GM10248 (cell line): ENCODE measurements around the gene IFI35.
"Not testable (repeated sequence)": the region's sequence is repeated elsewhere in the genome, so short reads cannot be mapped to it uniquely, and the experiment has no call there.

Experiments used
- CTCF ChIA-PET: fragments of 300-600 bp; sonication (Branson Sonifier 250); formaldehyde crosslinking; extraction: SDS; loops from one replicate; lab custom pipeline; 2021; ENCODE audit warnings: antibody characterized with exemption; lab: Yijun Ruan, JAX
- POLR2A ChIA-PET: fragments of 350-650 bp; sonication (Branson Sonifier 250); formaldehyde crosslinking; extraction: SDS; loops from one replicate; lab custom pipeline; 2020; ENCODE audit warnings: antibody characterized with exemption; lab: Yijun Ruan, JAX
- DNase-seq: peaks from one replicate; pipeline ENCODE4 v3.0.0; 2012; ENCODE audit errors: extremely low spot score
- CTCF ChIP-seq: IDR thresholded peaks from 2 replicates; pipeline ENCODE4 v1.5.1; 2012; ENCODE audit warnings: mild to moderate bottlenecking, low read depth; ENCODE audit errors: extremely low read depth, missing control alignments, control extremely low read depth

Gene IFI35

GRCh38 chr17:42975265-42975664, 31.3 kb upstream of the IFI35 start:
- CTCF ChIA-PET = interaction anchor here (1.3 kb wide), 1 partner anchor 38 kb away, joined by 3 read pairs; no protein-coding TSS in a partner anchor
- POLR2A ChIA-PET = no interaction called here
- DNase-seq = no peak
- no peak for TF ChIP-seq CTCF

- CTCF ChIA-PET = interaction anchor here (0.8 to 1.3 kb wide), 3 partner anchors 22 to 398 kb away, joined by 3 to 4 read pairs (median 3); partner anchors contain the start of genes PSMC3IP and RPL27
- DNase-seq, POLR2A ChIA-PET: not testable (repeated sequence)
Observed at GRCh38 chr17:42975701-42976100, 30.9 kb upstream of the IFI35 start.

GRCh38 chr17:42979511-42980273, 26.9 kb upstream of the IFI35 start, which contains the start of gene PTGES3L:
Gene PTGES3L (minus strand): TSS chr17:42980080. CDS start chr17:42980053, 27 bp downstream.
- peak; percentile 78 for DNase-seq
- CTCF ChIA-PET = interaction anchor here (0.9 to 3.6 kb wide), 5 partner anchors 11 to 216 kb away, joined by 3 to 12 read pairs (median 4); partner anchors contain the start of gene RPL27
- POLR2A ChIA-PET = interaction anchor here (1.0 kb wide), 1 partner anchor 388 kb away, joined by 3 read pairs; no protein-coding TSS in a partner anchor
- no peak for TF ChIP-seq CTCF

GRCh38 chr17:42980274-42980765, 26.3 kb upstream of the IFI35 start, which contains the start of gene RUNDC1:
Gene RUNDC1 (plus strand): TSS chr17:42980565. CDS start chr17:42980577, 12 bp downstream.
- ChIA-PET CTCF (interaction anchor here (0.9 to 3.6 kb wide), 7 partner anchors 12 to 217 kb away, joined by 3 to 12 read pairs (median 4); partner anchors contain the start of gene RPL27), POLR2A (interaction anchor here (1.6 kb wide), 1 partner anchor 18 kb away, joined by 8 read pairs; the partner anchor contains the start of gene RPL27)
- no peak for TF ChIP-seq CTCF
- DNase-seq = peak; percentile 95

- peak; percentile 32 for TF ChIP-seq CTCF
- peak; percentile 78 for DNase-seq
- ChIA-PET POLR2A (interaction anchor here (1.6 kb wide), 1 partner anchor 17 kb away, joined by 8 read pairs; the partner anchor contains the start of gene RPL27), CTCF (interaction anchor here (0.9 to 3.6 kb wide), 3 partner anchors 12 to 17 kb away, joined by 3 to 12 read pairs (median 9); partner anchors contain the start of gene RPL27)
Observed at GRCh38 chr17:42980766-42981397, 25.7 kb upstream of the IFI35 start.

GRCh38 chr17:42982266-42982665, 24.3 kb upstream of the IFI35 start:
- no peak for DNase-seq
- no peak for TF ChIP-seq CTCF
- ChIA-PET CTCF (interaction anchor here (2.2 kb wide), 1 partner anchor 16 kb away, joined by 9 read pairs; the partner anchor contains the start of gene RPL27), POLR2A (no interaction called here)
